Activated T-cell treated with anti-CD3 and anti-CD28 coated beads, Interleukin-2, amount 50 U/mL, for 72 hours (primary cell): Measurements from ENCODE around the gene LKAAEAR1. TPM values are rescaled to one million over a fixed set of nuclear protein-coding genes. Genes with fewer than 3 reads are reported as not detected.
"Not testable (repeated sequence)": the region's sequence is repeated elsewhere in the genome, so short reads cannot be mapped to it uniquely, and the experiment has no call there.

Source experiments
- ATAC-seq, 2 donors: fragments of 150-1000 bp; cut with Tn5 transposase; replicated peaks in 1 of 2; 2 replicates each; pipeline ENCODE4 v1.10.0; 2021; ENCODE audit warnings: moderate library complexity in 2 of 2, mild to moderate bottlenecking in 1 of 2
- DNase-seq, 2 donors: peaks; one replicate each; pipeline ENCODE4 v3.0.0; 2021 to 2022; ENCODE audit warnings: mixed read lengths in 1 of 2
- H3K27ac Mint-ChIP-seq: one replicate; pipeline ENCODE4 v1.8.0; 2022; ENCODE audit warnings: mild to moderate bottlenecking, moderate library complexity, mixed read lengths
- H3K27me3 Mint-ChIP-seq: one replicate; pipeline ENCODE4 v1.8.0; 2022; ENCODE audit warnings: low read depth, mixed read lengths
- H3K36me3 Mint-ChIP-seq, 2 donors: one replicate each; pipeline ENCODE4 v1.8.0; 2022; ENCODE audit warnings: mixed read lengths in 2 of 2, mild to moderate bottlenecking in 1 of 2; ENCODE audit not compliant: insufficient read depth in 2 of 2
- H3K4me1 Mint-ChIP-seq: one replicate; pipeline ENCODE4 v1.8.0; 2022; ENCODE audit warnings: low read depth, mixed read lengths
- H3K4me3 Mint-ChIP-seq, 2 donors: one replicate each; pipeline ENCODE4 v1.8.0; 2022; ENCODE audit warnings: mild to moderate bottlenecking in 2 of 2, mixed read lengths in 2 of 2, moderate library complexity in 2 of 2
- H3K9me3 Mint-ChIP-seq, 2 donors: one replicate each; pipeline ENCODE4 v1.8.0; 2022; ENCODE audit warnings: mixed read lengths in 2 of 2
- total RNA-seq, 2 donors: library from RNA; stranded (reverse); gene quantifications; one replicate each; pipeline ENCODE4 v1.2.3, GENCODE V29; 2022

Gene LKAAEAR1, protein sequence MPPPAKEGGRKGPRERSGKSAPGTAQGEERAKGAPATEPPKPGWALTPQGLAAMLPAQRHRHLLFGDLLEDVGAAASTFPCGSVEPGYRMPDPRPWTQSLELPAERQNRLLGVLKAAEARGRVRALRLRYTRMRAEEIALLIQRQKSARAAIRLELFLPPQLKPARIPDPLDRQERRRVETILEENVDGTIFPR
- under 1 TPM in 1 of 2 donors, not detected in 1; 0.29 TPM for total RNA-seq

DNA sequence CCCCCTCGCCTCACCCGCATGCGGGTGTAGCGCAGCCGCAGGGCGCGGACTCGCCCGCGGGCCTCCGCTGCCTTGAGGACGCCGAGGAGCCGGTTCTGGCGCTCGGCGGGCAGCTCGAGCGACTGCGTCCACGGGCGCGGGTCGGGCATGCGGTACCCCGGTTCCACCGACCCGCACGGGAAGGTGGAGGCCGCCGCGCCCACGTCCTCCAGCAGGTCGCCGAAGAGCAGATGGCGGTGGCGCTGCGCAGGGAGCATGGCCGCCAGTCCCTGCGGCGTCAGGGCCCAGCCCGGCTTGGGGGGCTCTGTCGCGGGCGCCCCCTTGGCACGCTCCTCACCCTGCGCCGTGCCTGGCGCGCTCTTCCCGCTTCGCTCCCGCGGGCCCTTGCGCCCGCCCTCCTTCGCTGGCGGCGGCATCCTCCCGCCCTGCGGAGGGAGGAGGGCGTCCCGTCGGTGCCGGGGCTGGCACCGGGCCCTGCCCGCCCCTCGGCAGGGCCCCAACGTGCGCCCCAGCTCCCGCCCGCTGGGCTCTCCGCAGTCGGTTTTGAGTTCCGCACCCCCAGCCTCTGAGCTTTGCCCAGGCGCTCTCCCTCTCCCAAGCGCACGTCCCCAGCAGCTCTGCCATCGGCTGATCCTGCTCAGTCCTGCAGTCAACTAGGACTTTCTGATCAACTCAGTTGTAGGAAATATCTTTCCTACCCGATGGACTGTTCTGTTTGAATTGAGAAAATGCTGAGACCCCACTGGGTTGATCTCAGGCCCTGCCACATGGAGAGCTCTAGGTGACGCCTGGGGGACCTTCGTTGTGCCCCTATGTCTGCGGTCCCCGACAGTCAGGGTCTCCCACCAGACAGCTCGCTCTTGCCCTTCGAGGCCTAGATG, at the start of gene LKAAEAR1:
TSS of gene LKAAEAR1 (minus strand) at position 595 of the 881 bp plus-strand sequence. CDS start at position 416, 179 bp downstream.
- peaks cover 26% of the 10 kb centered on the region for H3K4me1 Mint-ChIP-seq
- ATAC-seq (peak in 1 of 2 donors; percentile 2), DNase-seq (no peak)
- H3K36me3 Mint-ChIP-seq = peaks cover 0 to 1% of the 10 kb centered on the region in 2 donors
- H3K27me3 Mint-ChIP-seq = peaks cover 6% of the 10 kb centered on the region
- H3K27ac Mint-ChIP-seq = peak within 1 kb of the TSS; percentile 15
- peaks cover 2% of the 10 kb centered on the region in 2 donors for H3K9me3 Mint-ChIP-seq
- peak within 1 kb of the TSS; percentile 87 to 91 for H3K4me3 Mint-ChIP-seq

DNA sequence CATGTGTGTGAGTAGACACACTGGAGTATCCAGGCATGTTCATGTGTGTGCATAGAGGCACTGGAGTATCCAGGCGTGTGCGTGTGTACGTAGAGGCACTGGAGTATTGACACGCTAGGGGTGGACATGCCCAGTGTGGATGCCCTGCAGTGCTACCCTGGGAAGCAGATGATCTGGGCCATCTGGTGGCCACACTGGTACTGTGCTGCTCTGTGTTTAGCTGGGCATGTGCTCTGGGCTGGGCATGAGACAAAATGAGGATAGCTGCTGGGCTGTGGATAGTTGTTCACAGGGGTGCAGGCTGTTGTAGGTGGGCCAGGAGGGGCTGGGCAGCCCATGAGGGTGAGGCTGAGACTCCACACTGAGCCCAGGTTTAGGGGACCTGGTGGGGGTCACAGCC, 47.2 kb upstream of the LKAAEAR1 start:
- Mint-ChIP-seq H3K36me3 (no peaks in the 10 kb centered on the region), H3K27ac (no peak overlapping the region), H3K9me3 (no peaks in the 10 kb centered on the region), H3K27me3 (peaks cover 16% of the 10 kb centered on the region), H3K4me3 (no peak overlapping the region), H3K4me1 (no peaks in the 10 kb centered on the region)
- peak in 1 of 2 donors; percentile 30 for ATAC-seq
- no peak for DNase-seq

DNA sequence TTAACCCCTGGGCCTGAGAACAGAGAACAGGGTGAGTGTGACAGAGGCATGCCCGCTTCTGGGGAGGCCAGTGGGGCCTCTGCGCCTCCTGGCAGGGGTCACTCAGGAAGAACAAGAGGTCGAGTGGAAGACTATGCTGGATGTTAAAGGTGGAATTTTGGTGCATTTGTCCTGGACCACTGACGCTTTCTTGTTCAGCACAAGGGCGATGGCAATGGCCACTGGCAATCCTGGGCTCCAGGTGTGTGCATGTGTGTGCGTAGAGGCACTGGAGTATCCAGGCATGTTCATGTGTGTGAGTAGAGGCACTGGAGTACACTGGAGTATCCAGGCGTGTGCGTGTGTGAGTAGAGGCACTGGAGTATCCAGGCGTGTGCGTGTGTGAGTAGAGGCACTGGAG, 46.7 kb upstream of the LKAAEAR1 start:
- Mint-ChIP-seq H3K4me3 (no peak overlapping the region), H3K9me3 (no peaks in the 10 kb centered on the region), H3K27me3 (peaks cover 16% of the 10 kb centered on the region), H3K4me1 (no peaks in the 10 kb centered on the region), H3K27ac (no peak overlapping the region), H3K36me3 (no peaks in the 10 kb centered on the region)
- DNase-seq (no peak), ATAC-seq (no peak)

DNA sequence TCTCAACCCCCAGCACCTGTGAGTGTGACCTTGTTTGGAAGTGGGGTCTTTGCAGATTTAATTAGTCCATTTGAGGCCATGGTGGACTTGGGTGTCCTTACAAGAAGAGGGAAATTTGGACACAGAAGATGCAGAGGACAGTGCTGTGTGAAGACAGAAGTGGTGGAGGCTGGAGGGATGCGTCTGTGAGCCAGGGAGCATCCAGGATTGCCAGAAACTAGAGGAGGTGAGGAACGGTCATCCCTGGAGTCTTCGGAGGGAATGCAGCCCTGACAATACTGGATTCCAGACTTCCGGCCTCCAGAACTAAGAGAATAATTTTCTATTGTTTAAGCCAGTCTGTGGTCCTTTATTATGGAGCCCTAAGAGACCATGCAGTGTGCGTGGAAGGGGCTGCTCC, 46.1 kb upstream of the LKAAEAR1 start:
- Mint-ChIP-seq H3K9me3 (no peaks in the 10 kb centered on the region), H3K4me3 (no peak overlapping the region), H3K27me3 (peaks cover 16% of the 10 kb centered on the region), H3K36me3 (no peaks in the 10 kb centered on the region), H3K4me1 (no peaks in the 10 kb centered on the region), H3K27ac (no peak overlapping the region)
- ATAC-seq = no peak
- no peak for DNase-seq

DNA sequence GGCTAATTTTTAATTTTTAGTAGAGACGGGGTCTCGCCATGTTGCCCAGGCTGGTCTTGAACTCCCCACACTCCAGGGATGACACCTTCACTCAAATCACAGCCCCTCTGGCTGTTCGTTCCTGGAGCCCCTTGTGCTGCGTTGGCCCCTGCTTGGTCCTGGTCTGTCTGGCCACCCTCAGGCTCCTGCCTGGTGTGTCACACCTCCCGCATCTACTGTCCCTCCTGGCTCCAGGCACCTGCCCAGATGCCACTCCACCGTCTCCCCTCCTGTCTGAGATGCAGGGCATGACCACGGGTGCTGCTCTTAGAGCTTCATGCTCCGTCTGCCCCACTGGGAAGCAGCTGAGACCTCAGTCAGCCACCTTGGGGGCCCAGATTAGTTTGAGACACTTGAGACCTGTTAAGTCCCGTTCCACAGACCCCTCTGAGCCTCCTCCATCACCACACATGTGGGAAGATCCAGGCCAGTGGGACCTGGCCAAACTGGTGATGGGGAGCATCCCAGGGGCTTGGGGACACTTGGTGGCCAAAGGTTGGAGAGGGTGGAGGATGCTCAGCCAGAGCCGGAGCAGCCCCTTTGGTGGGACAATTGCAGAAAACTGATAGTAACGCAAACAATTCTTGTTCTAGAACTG, 45.1 kb upstream of the LKAAEAR1 start:
- Mint-ChIP-seq H3K27ac (no peak overlapping the region), H3K27me3 (peaks cover 16% of the 10 kb centered on the region), H3K4me1 (no peaks in the 10 kb centered on the region), H3K36me3 (no peaks in the 10 kb centered on the region), H3K4me3 (no peak overlapping the region), H3K9me3 (no peaks in the 10 kb centered on the region)
- DNase-seq (no peak), ATAC-seq (no peak)

DNA sequence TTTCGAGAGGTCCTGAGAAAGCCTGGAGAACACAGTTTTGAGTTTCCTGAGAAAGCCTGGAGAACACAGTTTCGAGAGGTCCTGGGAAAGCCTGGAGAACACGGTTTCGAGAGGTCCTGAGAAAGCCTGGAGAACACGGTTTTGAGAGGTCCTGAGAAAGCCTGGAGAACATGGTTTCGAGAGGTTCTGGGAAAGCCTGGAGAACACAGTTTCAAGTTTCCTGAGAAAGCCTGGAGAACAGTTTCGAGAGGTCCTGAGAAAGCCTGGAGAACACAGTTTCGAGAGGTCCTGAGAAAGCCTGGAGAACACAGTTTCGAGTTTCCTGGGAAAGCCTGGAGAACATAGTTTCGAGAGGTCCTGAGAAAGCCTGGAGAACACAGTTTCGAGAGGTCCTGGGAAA, 39.3 kb upstream of the LKAAEAR1 start:
- DNase-seq, H3K4me1 Mint-ChIP-seq, H3K36me3 Mint-ChIP-seq, ATAC-seq, H3K27me3 Mint-ChIP-seq, H3K27ac Mint-ChIP-seq, H3K9me3 Mint-ChIP-seq, H3K4me3 Mint-ChIP-seq: not testable (repeated sequence)

DNA sequence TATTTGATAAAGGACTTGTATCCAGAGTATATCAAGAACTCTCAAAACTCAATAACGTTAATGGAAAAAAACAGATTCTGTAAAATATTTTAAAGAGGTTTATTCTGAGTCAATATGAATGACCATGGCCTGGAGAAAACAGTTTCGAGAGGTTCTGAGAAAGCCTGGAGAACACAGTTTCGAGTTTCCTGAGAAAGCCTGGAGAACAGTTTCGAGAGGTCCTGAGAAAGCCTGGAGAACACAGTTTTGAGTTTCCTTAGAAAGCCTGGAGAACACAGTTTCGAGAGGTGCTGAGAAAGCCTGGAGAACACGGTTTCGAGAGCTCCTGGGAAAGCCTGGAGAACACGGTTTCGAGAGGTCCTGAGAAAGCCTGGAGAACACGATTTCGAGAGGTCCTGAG, 38.7 kb upstream of the LKAAEAR1 start:
- not testable (repeated sequence) for H3K4me3 Mint-ChIP-seq, DNase-seq

DNA sequence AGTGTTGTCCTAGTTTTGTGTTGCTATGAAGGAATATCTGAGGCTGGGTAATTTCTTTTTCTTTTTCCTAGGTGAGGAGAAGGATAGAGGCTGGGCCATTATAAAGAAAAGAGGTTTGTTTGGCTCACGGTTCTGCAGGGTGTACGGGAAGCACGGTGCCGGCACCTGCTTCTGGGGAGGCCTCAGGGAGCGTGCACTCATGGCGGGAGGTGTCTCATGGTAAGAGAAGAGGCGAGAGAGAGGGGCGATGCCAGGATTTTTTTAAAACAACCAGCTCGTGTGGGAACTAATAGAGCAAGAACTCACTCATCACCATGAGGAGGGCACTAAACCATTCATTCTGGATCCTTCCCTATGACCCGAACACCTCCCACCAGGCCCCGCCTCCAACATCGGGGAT, 37.4 kb upstream of the LKAAEAR1 start:
- no peaks in the 10 kb centered on the region for H3K27me3 Mint-ChIP-seq
- DNase-seq (no peak), ATAC-seq (no peak)
- H3K27ac Mint-ChIP-seq = no peak overlapping the region
- H3K36me3 Mint-ChIP-seq = no peaks in the 10 kb centered on the region
- peaks cover 9% of the 10 kb centered on the region for H3K4me1 Mint-ChIP-seq
- H3K4me3 Mint-ChIP-seq = no peak overlapping the region
- H3K9me3 Mint-ChIP-seq = no peaks in the 10 kb centered on the region

More for the DNA sequence above, 38.7 kb upstream of the LKAAEAR1 start:
- H3K9me3 Mint-ChIP-seq, H3K27me3 Mint-ChIP-seq, ATAC-seq, H3K4me1 Mint-ChIP-seq, H3K27ac Mint-ChIP-seq, H3K36me3 Mint-ChIP-seq: not testable (repeated sequence)

DNA sequence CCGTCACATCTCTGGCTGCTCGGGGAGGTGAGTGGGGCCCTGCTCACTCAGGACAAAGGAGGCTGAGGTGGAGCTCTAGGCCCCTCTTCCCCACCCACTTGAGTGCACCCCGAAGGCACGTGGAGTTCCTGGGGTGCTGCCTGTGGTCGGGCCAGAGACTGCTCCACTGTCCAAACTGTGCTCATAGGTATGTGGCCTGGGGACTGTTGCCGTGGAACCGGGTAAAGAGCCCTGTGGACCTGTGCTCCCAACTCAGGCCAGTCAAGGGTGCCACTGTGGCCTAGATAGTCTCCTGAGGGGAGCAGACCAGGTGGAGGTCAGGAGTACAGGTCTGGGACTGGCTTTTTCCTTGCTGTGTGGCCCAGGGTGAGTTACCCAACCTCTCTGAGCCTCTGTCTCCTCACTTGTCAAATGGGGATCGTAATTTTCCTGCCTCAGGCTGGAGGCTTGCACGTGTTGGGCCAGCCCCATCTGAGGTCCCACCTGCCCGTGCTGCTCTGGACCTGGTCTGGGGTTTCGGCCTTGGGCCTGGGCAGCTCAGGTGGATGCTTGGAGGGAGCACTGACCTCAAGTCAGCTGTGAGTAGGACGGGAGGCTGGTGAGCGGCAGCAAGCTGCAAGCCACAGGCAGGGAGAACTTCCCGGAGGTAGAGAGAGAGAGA, 35.6 kb upstream of the LKAAEAR1 start:
- DNase-seq (no peak), ATAC-seq (peak in 1 of 2 donors; percentile 35)
- no peaks in the 10 kb centered on the region for H3K9me3 Mint-ChIP-seq
- H3K36me3 Mint-ChIP-seq = no peaks in the 10 kb centered on the region
- no peak overlapping the region for H3K27ac Mint-ChIP-seq
- H3K4me3 Mint-ChIP-seq = peak overlapping the region; percentile 63 to 72
- H3K4me1 Mint-ChIP-seq = peaks cover 9% of the 10 kb centered on the region
- no peaks in the 10 kb centered on the region for H3K27me3 Mint-ChIP-seq

DNA sequence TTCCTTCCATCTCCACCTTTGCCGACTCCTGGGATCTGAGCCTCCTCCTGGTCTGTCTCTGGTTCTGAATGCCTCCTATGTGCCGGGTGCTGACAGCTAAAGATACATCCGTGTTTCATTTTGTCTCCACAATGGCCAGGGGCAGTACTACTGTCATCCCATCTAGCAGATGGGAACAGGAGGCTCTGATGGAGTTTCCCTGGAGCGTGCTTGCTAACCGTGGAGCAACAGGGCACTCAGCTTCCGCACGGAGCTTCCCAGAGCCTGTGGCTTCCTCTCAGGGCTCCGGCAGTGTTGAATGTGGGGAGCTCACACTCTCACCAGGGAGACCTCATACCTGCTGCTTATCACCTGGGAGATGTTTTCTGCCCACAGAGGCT, 35.1 kb upstream of the LKAAEAR1 start:
- H3K27ac Mint-ChIP-seq = no peak overlapping the region
- H3K27me3 Mint-ChIP-seq = no peaks in the 10 kb centered on the region
- no peaks in the 10 kb centered on the region for H3K9me3 Mint-ChIP-seq
- DNase-seq (no peak), ATAC-seq (no peak)
- peaks cover 9% of the 10 kb centered on the region for H3K4me1 Mint-ChIP-seq
- H3K4me3 Mint-ChIP-seq = no peak overlapping the region
- no peaks in the 10 kb centered on the region for H3K36me3 Mint-ChIP-seq

DNA sequence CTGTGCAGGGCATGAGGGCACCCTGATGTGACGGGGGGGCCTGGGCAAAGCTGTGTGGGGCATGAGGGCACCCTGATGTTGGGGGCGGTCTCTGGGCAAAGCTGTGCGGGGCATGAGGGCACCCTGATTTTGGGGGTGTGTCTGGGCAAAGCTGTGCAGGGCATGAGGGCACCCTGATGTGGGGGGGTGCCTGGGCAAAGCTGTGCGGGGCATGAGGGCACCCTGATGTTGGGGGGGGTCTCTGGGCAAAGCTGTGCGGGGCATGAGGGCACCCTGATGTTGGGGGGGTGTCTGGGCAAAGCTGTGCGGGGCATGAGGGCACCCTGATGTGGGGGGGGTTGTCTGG, 33.2 kb upstream of the LKAAEAR1 start:
- H3K36me3 Mint-ChIP-seq, DNase-seq, H3K4me1 Mint-ChIP-seq, H3K9me3 Mint-ChIP-seq, H3K4me3 Mint-ChIP-seq, H3K27me3 Mint-ChIP-seq, H3K27ac Mint-ChIP-seq, ATAC-seq: not testable (repeated sequence)

DNA sequence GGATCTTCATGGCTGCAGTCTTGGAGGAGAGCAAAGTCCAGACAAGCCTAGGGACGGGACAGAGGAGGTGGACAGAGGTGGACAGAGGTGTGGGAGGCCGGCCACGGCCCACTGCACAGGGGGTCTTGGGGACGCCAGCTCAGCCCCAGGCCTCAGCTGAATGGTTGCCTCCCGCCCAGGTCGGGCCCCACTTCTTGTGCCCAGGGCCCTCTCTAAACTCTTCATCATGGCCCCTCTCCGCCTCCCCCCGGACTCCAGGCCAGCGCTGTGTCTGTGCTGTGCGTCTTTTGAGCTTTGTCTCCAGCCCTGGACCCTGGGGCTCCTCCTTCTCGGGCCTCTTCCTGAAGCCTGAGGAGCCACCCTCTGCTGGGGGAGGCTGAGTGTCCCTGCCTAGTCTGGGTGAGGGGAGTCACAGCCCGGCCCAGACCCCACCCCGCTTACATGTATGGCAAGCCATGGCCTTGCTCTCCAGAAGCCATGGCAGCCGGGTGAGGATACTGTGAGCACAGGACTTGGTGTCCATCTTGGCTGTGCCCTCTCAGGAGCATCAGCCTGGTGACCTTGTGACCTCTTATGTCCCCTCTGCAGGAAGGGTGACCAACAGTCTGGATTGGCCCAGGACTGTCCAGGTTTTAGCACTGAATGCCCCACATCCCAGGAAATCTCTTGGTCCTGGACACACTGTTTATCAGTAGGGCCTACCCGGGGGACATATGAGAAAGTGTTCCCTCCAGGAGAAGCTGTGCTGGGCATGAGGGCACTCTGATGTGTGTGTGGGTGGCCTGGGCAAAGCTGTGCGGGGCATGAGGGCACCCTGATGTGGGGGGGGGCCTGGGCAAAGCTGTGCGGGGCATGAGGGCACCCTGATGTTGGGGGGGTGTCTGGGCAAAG, 32.6 kb upstream of the LKAAEAR1 start:
- Mint-ChIP-seq H3K4me1 (peaks cover 9% of the 10 kb centered on the region), H3K27me3 (no peaks in the 10 kb centered on the region), H3K36me3 (no peaks in the 10 kb centered on the region), H3K27ac (no peak overlapping the region), H3K9me3 (no peaks in the 10 kb centered on the region), H3K4me3 (no peak overlapping the region)
- ATAC-seq (no peak), DNase-seq (no peak)
